ENCODE measurements around the gene PRKD3. TPM values are rescaled to one million over a fixed set of nuclear protein-coding genes. Genes with fewer than 3 reads are reported as not detected.

The PRKD3 gene
- total RNA-seq, 1 donor = 77.9 TPM

DNA sequence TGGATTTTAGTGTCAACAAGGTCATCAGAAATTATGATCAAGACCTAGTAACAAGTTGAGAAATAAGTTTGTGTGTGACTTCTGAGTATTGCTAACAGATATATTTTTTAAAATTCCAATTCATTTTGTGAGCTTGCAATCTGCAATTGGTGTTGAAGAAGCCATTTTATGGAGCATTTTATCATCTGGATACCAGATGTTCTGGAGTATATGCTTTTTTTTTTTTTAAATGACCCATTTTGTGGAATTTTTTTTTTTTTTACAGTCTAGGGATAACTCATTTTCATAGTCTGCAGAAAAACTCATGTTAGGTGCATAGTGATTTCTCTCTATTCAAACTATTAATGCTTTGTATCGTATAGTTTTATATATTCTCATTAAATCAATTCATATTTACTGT is 32.4 kb upstream of the PRKD3 start:
- TF ChIP-seq CTCF (IDR thresholded peaks at IDR 0.05; ENCODE audit: insufficient read depth, low read length) = no peak
- H3K4me3 ChIP-seq (ENCODE audit: low read depth, low read length) = no peak overlapping the region
- no peak for DNase-seq (ENCODE audit: low read depth)

GRCh38 chr2:37356299-37356698 is 31.7 kb upstream of the PRKD3 start:
- no peak for TF ChIP-seq CTCF (IDR thresholded peaks at IDR 0.05; ENCODE audit: insufficient read depth, low read length)
- DNase-seq (ENCODE audit: low read depth) = no peak
- H3K4me3 ChIP-seq (ENCODE audit: low read depth, low read length) = no peak overlapping the region

GRCh38 chr2:37355735-37356134 is 31.1 kb upstream of the PRKD3 start:
- no peak overlapping the region for H3K4me3 ChIP-seq (ENCODE audit: low read depth, low read length)
- DNase-seq (ENCODE audit: low read depth) = no peak
- TF ChIP-seq CTCF (IDR thresholded peaks at IDR 0.05; ENCODE audit: insufficient read depth, low read length) = no peak

- no peak for DNase-seq (ENCODE audit: low read depth)
- no peak overlapping the region for H3K4me3 ChIP-seq (ENCODE audit: low read depth, low read length)
- TF ChIP-seq CTCF (IDR thresholded peaks at IDR 0.05; ENCODE audit: insufficient read depth, low read length) = no peak
Measured at GRCh38 chr2:37354531-37354930, 29.9 kb upstream of the PRKD3 start.

DNA sequence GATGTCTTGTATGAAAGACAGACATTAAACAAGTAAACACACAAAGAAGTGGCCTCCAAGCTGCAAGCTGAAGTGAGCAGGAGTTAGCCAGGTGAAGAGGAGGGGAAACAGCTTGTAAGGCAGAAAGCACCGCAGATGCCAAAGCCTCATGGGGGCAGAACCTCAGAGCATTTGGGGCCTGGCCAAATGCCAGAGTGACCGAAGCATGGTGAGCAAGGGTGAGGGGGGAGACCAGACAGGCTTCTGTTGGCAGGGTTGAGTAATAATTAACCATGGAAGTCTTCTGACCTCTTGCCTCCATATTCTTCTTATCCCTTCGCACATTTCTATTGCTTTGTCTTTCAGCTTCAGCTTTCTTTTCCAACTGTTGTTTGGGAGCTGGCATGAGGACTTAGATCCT is 25.4 kb upstream of the PRKD3 start:
- no peak overlapping the region for H3K4me3 ChIP-seq (ENCODE audit: low read depth, low read length)
- TF ChIP-seq CTCF (IDR thresholded peaks at IDR 0.05; ENCODE audit: insufficient read depth, low read length) = no peak
- no peak for DNase-seq (ENCODE audit: low read depth)

DNA sequence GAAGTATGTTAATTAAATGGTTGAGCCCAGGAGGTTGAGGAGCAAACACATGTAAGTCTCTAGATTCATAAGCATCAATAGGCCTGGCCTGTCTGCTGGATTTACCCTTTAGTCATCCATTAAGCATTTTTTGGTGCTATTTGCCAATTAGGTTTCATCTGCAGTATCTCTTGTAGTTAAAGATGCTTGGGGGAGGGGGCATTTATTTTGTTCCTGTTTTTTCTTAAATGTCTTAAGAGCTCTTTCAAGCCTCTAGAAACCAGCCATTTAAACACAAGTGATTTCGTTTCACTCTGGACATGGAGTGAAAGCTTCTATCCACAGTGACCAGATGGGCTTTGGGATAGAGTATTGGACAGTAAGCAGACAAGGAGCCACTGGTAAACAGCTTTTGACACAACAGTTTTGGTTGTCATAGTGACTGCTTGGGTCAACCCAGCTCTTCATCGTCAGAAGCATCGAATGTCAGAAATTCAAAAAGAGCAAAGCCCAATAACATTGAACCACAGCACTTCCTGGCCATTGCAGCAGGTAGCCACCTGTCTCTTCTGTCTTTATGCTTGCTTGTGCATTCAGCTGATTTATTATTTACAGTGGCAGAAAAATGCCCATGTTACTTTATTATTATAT is 24.7 kb upstream of the PRKD3 start:
- H3K4me3 ChIP-seq (ENCODE audit: low read depth, low read length) = no peak overlapping the region
- no peak for DNase-seq (ENCODE audit: low read depth)
- no peak for TF ChIP-seq CTCF (IDR thresholded peaks at IDR 0.05; ENCODE audit: insufficient read depth, low read length)

DNA sequence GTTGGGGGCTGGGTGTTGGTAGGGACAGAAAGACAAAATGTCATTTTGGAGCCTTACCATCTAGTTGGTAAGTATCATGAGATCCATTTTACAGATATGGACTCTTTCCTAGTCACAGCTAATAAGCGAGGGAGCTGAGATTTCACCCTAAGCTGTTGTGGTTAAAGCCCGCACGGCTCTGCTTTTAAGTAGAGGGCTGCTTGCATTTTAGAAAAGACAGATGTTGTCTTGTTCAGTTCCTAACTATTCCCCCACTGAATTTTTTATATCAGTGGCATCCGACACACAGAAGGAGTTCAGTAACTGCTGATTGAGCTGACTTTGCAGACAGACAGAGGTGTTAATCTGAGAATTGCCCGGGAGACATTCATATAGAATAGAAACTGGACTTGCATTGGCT is 23.5 kb upstream of the PRKD3 start:
- no peak for TF ChIP-seq CTCF (IDR thresholded peaks at IDR 0.05; ENCODE audit: insufficient read depth, low read length)

More for the DNA sequence above, 23.5 kb upstream of the PRKD3 start:
- no peak overlapping the region for H3K4me3 ChIP-seq (ENCODE audit: low read depth, low read length)
- no peak for DNase-seq (ENCODE audit: low read depth)

All from fibroblast of the aortic adventitia (primary cell).